Astrocyte (in vitro differentiated cells and primary cell): ENCODE measurements around the gene DMXL1. TPM values are rescaled to one million over a fixed set of nuclear protein-coding genes. Genes with fewer than 3 reads are reported as not detected.
A peak's percentile ranks its signal among the peaks of the same experiment; 100 is the strongest.

ENCODE experiments used
- DNase-seq: peaks from one replicate; pipeline ENCODE4 v3.0.0-alpha.2; 2010; ENCODE audit warnings: low read depth
- FAIRE-seq: peaks from 2 replicates; lab custom pipeline; 2011; peaks lifted over from hg19 to GRCh38; lab: Jason Lieb, UNC
- H2AFZ ChIP-seq: 2 replicates; pipeline ENCODE4 v1.6.0; 2012; ENCODE audit warnings: low read depth, low read length, inconsistent platforms
- H3K27ac ChIP-seq: 2 replicates; pipeline ENCODE4 v1.5.1; 2011; ENCODE audit warnings: low read depth, low read length, inconsistent platforms
- H3K27me3 ChIP-seq: 2 replicates; pipeline ENCODE4 v1.6.0; 2011; ENCODE audit warnings: low read length, inconsistent platforms; ENCODE audit not compliant: insufficient read depth
- H3K36me3 ChIP-seq: 2 replicates; pipeline ENCODE4 v1.5.1; 2011; ENCODE audit warnings: low read length, inconsistent platforms; ENCODE audit not compliant: insufficient read depth
- H3K4me1 ChIP-seq: 2 replicates; pipeline ENCODE4 v1.5.1; 2011; ENCODE audit warnings: low read length, inconsistent platforms; ENCODE audit not compliant: insufficient read depth
- H3K4me2 ChIP-seq: 2 replicates; pipeline ENCODE4 v1.6.0; 2012; ENCODE audit warnings: low read length, inconsistent platforms
- H3K4me3 ChIP-seq: 2 replicates; pipeline ENCODE4 v1.5.1; 2011; ENCODE audit warnings: low read depth, mild to moderate bottlenecking, low read length, inconsistent platforms; ENCODE audit not compliant: insufficient read depth
- H3K79me2 ChIP-seq: 2 replicates; pipeline ENCODE4 v1.6.0; 2012; ENCODE audit warnings: mild to moderate bottlenecking, low read length, inconsistent platforms; ENCODE audit not compliant: insufficient read depth
- H3K9ac ChIP-seq: 2 replicates; pipeline ENCODE4 v1.6.0; 2012; ENCODE audit warnings: mild to moderate bottlenecking, low read length, inconsistent platforms
- H3K9me3 ChIP-seq: 2 replicates; pipeline ENCODE4 v1.5.1; 2012; ENCODE audit warnings: low read depth, mild to moderate bottlenecking, low read length, inconsistent platforms; ENCODE audit not compliant: insufficient read depth
- H4K20me1 ChIP-seq: 2 replicates; pipeline ENCODE4 v1.6.0; 2012; ENCODE audit warnings: low read length, inconsistent platforms; ENCODE audit not compliant: insufficient read depth
- H3K27ac Mint-ChIP-seq: one replicate; pipeline ENCODE4 v1.8.0; 2021; ENCODE audit warnings: mild to moderate bottlenecking, mixed read lengths; ENCODE audit not compliant: unreplicated experiment
- H3K27me3 Mint-ChIP-seq: one replicate; pipeline ENCODE4 v1.8.0; 2021; ENCODE audit warnings: low read depth, mixed read lengths; ENCODE audit not compliant: unreplicated experiment
- H3K36me3 Mint-ChIP-seq: one replicate; pipeline ENCODE4 v1.8.0; 2021; ENCODE audit warnings: low read depth, mixed read lengths; ENCODE audit not compliant: unreplicated experiment
- H3K4me1 Mint-ChIP-seq: one replicate; pipeline ENCODE4 v1.8.0; 2021; ENCODE audit warnings: low read depth, mixed read lengths; ENCODE audit not compliant: unreplicated experiment
- H3K4me3 Mint-ChIP-seq: one replicate; pipeline ENCODE4 v1.8.0; 2021; ENCODE audit warnings: mild to moderate bottlenecking, moderate library complexity, mixed read lengths; ENCODE audit not compliant: unreplicated experiment
- H3K9me3 Mint-ChIP-seq: one replicate; pipeline ENCODE4 v1.8.0; 2021; ENCODE audit warnings: mild to moderate bottlenecking, mixed read lengths; ENCODE audit not compliant: unreplicated experiment
- EZH2 ChIP-seq: IDR thresholded peaks from 2 replicates; pipeline ENCODE4 v1.6.1; 2012; ENCODE audit warnings: mild to moderate bottlenecking, low read length, inconsistent platforms; ENCODE audit not compliant: insufficient read depth
- total RNA-seq: library from RNA; stranded (reverse); gene quantifications from 2 replicates; pipeline ENCODE4 v1.2.1, GENCODE V29; 2021
- TF ChIP-seq, protein P1 (sequence below): IDR thresholded peaks from 2 replicates; pipeline ENCODE4 v1.5.1; 2011; ENCODE audit warnings: low read depth, mild to moderate bottlenecking, inconsistent platforms, low read length, moderate library complexity; ENCODE audit not compliant: insufficient read depth

The DMXL1 gene
- total RNA-seq, 1 donor from 2014 or later = 26.0 TPM

DNA sequence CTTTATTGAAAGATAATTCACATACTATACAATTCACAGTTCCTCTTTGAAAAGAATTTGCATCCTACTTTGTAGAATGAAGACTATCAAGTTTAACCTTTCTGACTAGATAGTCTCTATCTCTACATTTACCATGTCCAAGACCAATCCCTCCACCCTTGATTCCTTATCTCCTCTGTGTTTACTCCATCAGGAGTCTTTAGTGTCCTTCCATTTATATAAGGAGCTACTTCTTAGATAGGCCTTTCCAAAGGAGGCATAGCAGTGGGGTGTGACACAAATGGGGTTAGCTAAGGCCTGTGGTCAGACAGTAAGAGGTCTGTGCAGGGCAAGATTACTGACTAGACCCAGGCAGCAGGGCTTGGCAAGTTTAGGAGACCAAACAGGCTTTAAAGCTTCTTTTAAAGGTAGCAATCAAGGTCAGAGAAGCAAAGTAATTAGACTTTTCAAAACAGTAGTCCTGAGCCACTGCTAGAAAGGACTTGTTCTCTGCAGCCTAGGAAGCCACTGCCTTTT lies 11.1 kb upstream of the DMXL1 start:
- no peaks in the 10 kb centered on the region for H3K36me3 Mint-ChIP-seq
- H3K4me2 ChIP-seq = no peak overlapping the region
- TF ChIP-seq, protein P1, sequence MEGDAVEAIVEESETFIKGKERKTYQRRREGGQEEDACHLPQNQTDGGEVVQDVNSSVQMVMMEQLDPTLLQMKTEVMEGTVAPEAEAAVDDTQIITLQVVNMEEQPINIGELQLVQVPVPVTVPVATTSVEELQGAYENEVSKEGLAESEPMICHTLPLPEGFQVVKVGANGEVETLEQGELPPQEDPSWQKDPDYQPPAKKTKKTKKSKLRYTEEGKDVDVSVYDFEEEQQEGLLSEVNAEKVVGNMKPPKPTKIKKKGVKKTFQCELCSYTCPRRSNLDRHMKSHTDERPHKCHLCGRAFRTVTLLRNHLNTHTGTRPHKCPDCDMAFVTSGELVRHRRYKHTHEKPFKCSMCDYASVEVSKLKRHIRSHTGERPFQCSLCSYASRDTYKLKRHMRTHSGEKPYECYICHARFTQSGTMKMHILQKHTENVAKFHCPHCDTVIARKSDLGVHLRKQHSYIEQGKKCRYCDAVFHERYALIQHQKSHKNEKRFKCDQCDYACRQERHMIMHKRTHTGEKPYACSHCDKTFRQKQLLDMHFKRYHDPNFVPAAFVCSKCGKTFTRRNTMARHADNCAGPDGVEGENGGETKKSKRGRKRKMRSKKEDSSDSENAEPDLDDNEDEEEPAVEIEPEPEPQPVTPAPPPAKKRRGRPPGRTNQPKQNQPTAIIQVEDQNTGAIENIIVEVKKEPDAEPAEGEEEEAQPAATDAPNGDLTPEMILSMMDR = no peak
- no peak for TF ChIP-seq EZH2
- no peak overlapping the region for H3K4me3 ChIP-seq
- no peaks in the 10 kb centered on the region for H3K36me3 ChIP-seq
- H3K9ac ChIP-seq = no peak overlapping the region
- no peaks in the 10 kb centered on the region for H3K27me3 Mint-ChIP-seq
- no peak for DNase-seq
- no peak overlapping the region for H3K4me3 Mint-ChIP-seq
- no peak overlapping the region for H2AFZ ChIP-seq
- FAIRE-seq = no peak
- H3K9me3 ChIP-seq = no peaks in the 10 kb centered on the region
- no peaks in the 10 kb centered on the region for H3K9me3 Mint-ChIP-seq
- H4K20me1 ChIP-seq = no peaks in the 10 kb centered on the region
- H3K4me1 Mint-ChIP-seq = peaks cover 1% of the 10 kb centered on the region
- H3K4me1 ChIP-seq = no peaks in the 10 kb centered on the region
- H3K27ac Mint-ChIP-seq = no peak overlapping the region
- H3K79me2 ChIP-seq = no peaks in the 10 kb centered on the region
- H3K27me3 ChIP-seq = no peaks in the 10 kb centered on the region
- H3K27ac ChIP-seq = no peak overlapping the region

DNA sequence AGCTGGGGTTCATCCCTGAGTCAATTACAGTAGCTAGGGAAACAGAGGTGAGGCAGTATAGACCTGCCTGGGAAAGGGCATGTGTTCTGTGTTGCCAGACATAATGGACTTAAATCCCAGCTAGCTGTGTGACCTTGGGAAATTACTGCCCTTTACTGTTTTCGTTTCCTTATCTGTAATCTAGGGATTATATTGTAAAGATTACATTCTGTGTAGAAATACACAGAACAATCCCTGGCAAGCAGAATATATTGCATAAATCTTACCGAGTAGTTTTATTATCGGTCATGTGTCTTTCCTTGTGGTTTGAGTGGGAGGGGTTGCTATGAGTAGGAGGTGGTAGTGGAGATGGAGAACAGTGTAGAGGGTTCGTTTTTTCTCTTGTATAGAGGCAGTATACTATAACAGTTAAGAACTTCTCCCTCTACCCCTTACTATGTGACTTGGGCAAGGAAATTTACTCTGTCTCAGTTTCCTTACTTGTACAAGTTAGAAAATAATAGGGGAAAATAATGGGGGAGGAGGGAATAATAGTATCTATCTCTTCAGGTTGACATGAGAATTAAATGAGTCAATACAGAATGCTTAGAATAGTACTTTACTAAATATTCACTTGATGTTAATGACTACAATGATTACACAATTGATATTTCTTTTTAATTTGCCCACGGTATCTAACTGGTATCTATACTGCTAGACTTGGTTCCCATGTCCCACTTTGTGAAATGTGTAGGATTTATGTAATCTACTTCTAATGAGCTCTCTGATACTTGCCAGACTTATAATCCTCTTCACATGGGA lies 7.1 kb upstream of the DMXL1 start:
- FAIRE-seq (no peak), DNase-seq (peak; percentile 48)
- H3K4me1 ChIP-seq = no peaks in the 10 kb centered on the region
- H3K36me3 ChIP-seq = no peaks in the 10 kb centered on the region
- Mint-ChIP-seq H3K4me3 (no peak overlapping the region), H3K27me3 (no peaks in the 10 kb centered on the region), H3K9me3 (no peaks in the 10 kb centered on the region), H3K4me1 (peaks cover 1% of the 10 kb centered on the region), H3K27ac (no peak overlapping the region), H3K36me3 (no peaks in the 10 kb centered on the region)
- no peak overlapping the region for H3K9ac ChIP-seq
- no peak overlapping the region for H2AFZ ChIP-seq
- TF ChIP-seq, protein P1 = no peak
- TF ChIP-seq EZH2 = no peak
- no peaks in the 10 kb centered on the region for H4K20me1 ChIP-seq
- no peak overlapping the region for H3K4me2 ChIP-seq
- no peak overlapping the region for H3K27ac ChIP-seq
- H3K79me2 ChIP-seq = no peaks in the 10 kb centered on the region
- H3K27me3 ChIP-seq = no peaks in the 10 kb centered on the region
- no peak overlapping the region for H3K4me3 ChIP-seq
- H3K9me3 ChIP-seq = no peaks in the 10 kb centered on the region

DNA sequence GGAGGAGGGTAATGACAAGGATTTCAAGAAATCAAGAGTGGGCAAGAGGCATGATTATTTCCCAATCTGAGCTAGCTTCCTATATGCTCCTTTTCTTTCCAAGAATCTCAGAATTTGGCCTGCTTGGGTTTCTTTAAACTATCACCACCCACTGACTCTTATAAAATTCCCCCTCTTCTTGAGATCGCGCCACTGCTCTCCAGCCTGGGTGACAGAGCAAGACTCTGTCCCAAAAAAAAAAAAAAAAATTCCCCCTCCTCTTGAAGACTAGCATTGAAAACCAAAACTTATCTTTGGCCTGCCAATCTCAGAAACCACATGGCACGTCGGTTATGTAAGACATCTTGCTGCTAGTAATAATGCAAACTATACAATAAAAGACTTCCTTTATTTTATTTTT lies 3.4 kb upstream of the DMXL1 start:
- Histone ChIP-seq H3K36me3 (no peaks in the 10 kb centered on the region), H3K4me3 (no peak overlapping the region), H3K27ac (no peak overlapping the region), H3K79me2 (peaks cover 14% of the 10 kb centered on the region), H3K27me3 (no peaks in the 10 kb centered on the region), H2AFZ (no peak overlapping the region), H3K4me2 (no peak overlapping the region), H4K20me1 (no peaks in the 10 kb centered on the region), H3K4me1 (peaks cover 6% of the 10 kb centered on the region), H3K9me3 (no peaks in the 10 kb centered on the region), H3K9ac (no peak overlapping the region)
- no peak for TF ChIP-seq EZH2
- TF ChIP-seq, protein P1 = no peak
- H3K4me1 Mint-ChIP-seq = peaks cover 2% of the 10 kb centered on the region
- no peak overlapping the region for H3K27ac Mint-ChIP-seq
- DNase-seq (no peak), FAIRE-seq (no peak)
- H3K4me3 Mint-ChIP-seq = no peak overlapping the region
- no peaks in the 10 kb centered on the region for H3K27me3 Mint-ChIP-seq
- no peaks in the 10 kb centered on the region for H3K36me3 Mint-ChIP-seq
- H3K9me3 Mint-ChIP-seq = no peaks in the 10 kb centered on the region
